ENCODE data around the gene SEMA4C.

- TF ChIP-seq RAD21 (conservative IDR thresholded peaks at IDR 0.05 in 1 of 2, IDR thresholded peaks at IDR 0.05 in 1 of 2) (no peak), REST (IDR thresholded peaks at IDR 0.05) (no peak), MAX (IDR thresholded peaks at IDR 0.05) (no peak), CTCF (IDR thresholded peaks at IDR 0.05) (no peak), ZNF302 (CRISPR knock-in tag; IDR thresholded peaks at IDR 0.05) (no peak), HMGXB4 (CRISPR knock-in tag; IDR thresholded peaks at IDR 0.05; ENCODE audit: borderline replicate concordance) (no peak), POLR2AphosphoS2 (conservative IDR thresholded peaks at IDR 0.05; ENCODE audit: low read length) (no peak), BCL3 (IDR thresholded peaks at IDR 0.05) (no peak), RNF2 (IDR thresholded peaks at IDR 0.05; ENCODE audit: borderline replicate concordance, low read depth) (no peak), CEBPB (IDR thresholded peaks at IDR 0.05) (no peak), JUN (IDR thresholded peaks at IDR 0.05) (no peak), HES2 (IDR thresholded peaks at IDR 0.05) (no peak), PHF8 (IDR thresholded peaks at IDR 0.05; ENCODE audit: borderline replicate concordance, low read depth) (no peak), GATA3 (IDR thresholded peaks at IDR 0.05; ENCODE audit: borderline replicate concordance) (no peak)
Observed at GRCh38 chr2:96839293-96839874, 30.5 kb downstream of the SEMA4C start.
